DND-41 (cell line): ENCODE results near the gene NUPR1.

Experiments
- ATAC-seq: fragments of 200-7000 bp; cut with Tn5 transposase; 3 replicates; pipeline ENCODE4 v1.9.1; 2021; ENCODE audit warnings: low read depth; ENCODE audit not compliant: insufficient read depth
- DNase-seq: peaks from one replicate; pipeline ENCODE4 v3.0.0-alpha.2; 2020
- H2AFZ ChIP-seq: 2 replicates; pipeline ENCODE4 v1.6.0; 2012; ENCODE audit warnings: low read depth, low read length
- H3K27ac ChIP-seq: 2 replicates; pipeline ENCODE4 v1.5.1; 2012; ENCODE audit warnings: low read length, inconsistent platforms
- H3K27me3 ChIP-seq: fragments of 200-600 bp; sonication (generic); 2 replicates; pipeline ENCODE4 v1.6.0; 2012; ENCODE audit warnings: low read length, mild to moderate bottlenecking, inconsistent platforms; ENCODE audit not compliant: insufficient read depth, poor library complexity
- H3K36me3 ChIP-seq: 2 replicates; pipeline ENCODE4 v1.5.1; 2012; ENCODE audit warnings: low read length, inconsistent platforms; ENCODE audit not compliant: insufficient read depth
- H3K4me1 ChIP-seq: 2 replicates; pipeline ENCODE4 v1.5.1; 2012; ENCODE audit warnings: mild to moderate bottlenecking, low read length; ENCODE audit not compliant: insufficient read depth
- H3K4me2 ChIP-seq: 2 replicates; pipeline ENCODE4 v1.6.0; 2012; ENCODE audit warnings: mild to moderate bottlenecking, moderate library complexity, low read length, inconsistent platforms; ENCODE audit not compliant: insufficient read depth
- H3K4me3 ChIP-seq, 2 experiments: fragments of 200-600 bp in 1 of 2; shearing (Covaris generic) in 1 of 2; 2 replicates each; pipeline ENCODE4 v1.5.1; 2012 to 2016; ENCODE audit warnings: inconsistent platforms in 2 of 2, low read length in 2 of 2, mild to moderate bottlenecking in 2 of 2, low read depth in 1 of 2, moderate library complexity in 1 of 2
- H3K79me2 ChIP-seq: 2 replicates; pipeline ENCODE4 v1.6.0; 2012; ENCODE audit warnings: low read length, inconsistent platforms; ENCODE audit not compliant: insufficient read depth
- H3K9ac ChIP-seq: 2 replicates; pipeline ENCODE4 v1.6.0; 2012; ENCODE audit warnings: low read depth, mild to moderate bottlenecking, inconsistent platforms, low read length, moderate library complexity
- H3K9me3 ChIP-seq: 2 replicates; pipeline ENCODE4 v1.5.1; 2012; ENCODE audit warnings: low read length, moderate library complexity, mild to moderate bottlenecking, inconsistent platforms; ENCODE audit not compliant: insufficient read depth, severe bottlenecking
- H4K20me1 ChIP-seq: 2 replicates; pipeline ENCODE4 v1.6.0; 2012; ENCODE audit warnings: low read length; ENCODE audit not compliant: insufficient read depth
- CTCF ChIP-seq: IDR thresholded peaks from 2 replicates; pipeline ENCODE4 v1.5.1; 2012; ENCODE audit warnings: borderline replicate concordance, low read length, moderate library complexity, mild to moderate bottlenecking; ENCODE audit not compliant: poor library complexity, severe bottlenecking; ENCODE audit errors: extremely low read depth
- EZH2 ChIP-seq: IDR thresholded peaks from 3 replicates; pipeline ENCODE4 v1.6.1; 2012; ENCODE audit warnings: borderline replicate concordance, low read depth, mild to moderate bottlenecking, moderate library complexity, low read length, inconsistent platforms; ENCODE audit not compliant: severe bottlenecking

Gene NUPR1

GRCh38 chr16:28574925-28575324, 36.2 kb upstream of the NUPR1 start:
- no peak overlapping the region for H3K4me3 ChIP-seq
- TF ChIP-seq EZH2 = no peak
- no peak for TF ChIP-seq CTCF
- no peak overlapping the region for H2AFZ ChIP-seq
- no peaks in the 10 kb centered on the region for H3K27me3 ChIP-seq
- H3K4me1 ChIP-seq = no peaks in the 10 kb centered on the region
- H3K9ac ChIP-seq = no peak overlapping the region
- H3K4me2 ChIP-seq = no peak overlapping the region
- no peak overlapping the region for H3K27ac ChIP-seq
- H3K9me3 ChIP-seq = no peaks in the 10 kb centered on the region
- peaks cover 59% of the 10 kb centered on the region for H3K79me2 ChIP-seq
- ATAC-seq (no peak), DNase-seq (no peak)
- H4K20me1 ChIP-seq = peaks cover 31% of the 10 kb centered on the region
- peaks cover 4% of the 10 kb centered on the region; the same call in 1 of the 2 replicates for H3K36me3 ChIP-seq

- ATAC-seq = no peak
These were observed 35.3 kb upstream of the NUPR1 start for GRCh38 chr16:28573738-28574718.

GRCh38 chr16:28572696-28573510, 34.1 kb upstream of the NUPR1 start:
- H3K27ac ChIP-seq = no peak overlapping the region
- peaks cover 33% of the 10 kb centered on the region for H4K20me1 ChIP-seq
- H3K36me3 ChIP-seq = peaks cover 4% of the 10 kb centered on the region; the same call in 1 of the 2 replicates
- no peaks in the 10 kb centered on the region for H3K27me3 ChIP-seq
- no peak overlapping the region for H3K4me3 ChIP-seq
- H3K4me1 ChIP-seq = no peaks in the 10 kb centered on the region
- H3K4me2 ChIP-seq = no peak overlapping the region
- TF ChIP-seq CTCF (no peak), EZH2 (no peak)
- no peak overlapping the region for H2AFZ ChIP-seq
- DNase-seq (no peak), ATAC-seq (no peak)
- no peak overlapping the region for H3K9ac ChIP-seq
- peaks cover 60% of the 10 kb centered on the region for H3K79me2 ChIP-seq
- no peaks in the 10 kb centered on the region for H3K9me3 ChIP-seq

More at GRCh38 chr16:28573738-28574718, 35.3 kb upstream of the NUPR1 start:
- no peak overlapping the region for H3K27ac ChIP-seq
- DNase-seq = no peak
- H3K27me3 ChIP-seq = no peaks in the 10 kb centered on the region
- no peak overlapping the region for H3K9ac ChIP-seq
- H2AFZ ChIP-seq = no peak overlapping the region
- no peaks in the 10 kb centered on the region for H3K4me1 ChIP-seq
- no peak overlapping the region for H3K4me2 ChIP-seq
- peaks cover 4% of the 10 kb centered on the region; the same call in 1 of the 2 replicates for H3K36me3 ChIP-seq
- H3K79me2 ChIP-seq = peaks cover 66% of the 10 kb centered on the region
- H4K20me1 ChIP-seq = peaks cover 33% of the 10 kb centered on the region
- no peak overlapping the region for H3K4me3 ChIP-seq
- TF ChIP-seq EZH2 (no peak), CTCF (no peak)
- H3K9me3 ChIP-seq = no peaks in the 10 kb centered on the region
